MCF 10A (cell line): ENCODE measurements around the gene IRF6. TPM values are rescaled to one million over a fixed set of nuclear protein-coding genes. Genes with fewer than 3 reads are reported as not detected.

Experiments
- BruUV-seq: library from RNA; stranded (reverse); fragments of 400-500 nt; replicated peaks from 2 replicates; lab custom pipeline; 2021; lab: Mats Ljungman, UMichigan
- CTCF ChIA-PET: fragments of 300-600 bp; sonication (Branson Sonifier 250); formaldehyde crosslinking; extraction: SDS; loops from one replicate; lab custom pipeline; 2021; ENCODE audit warnings: antibody characterized with exemption, inconsistent platforms; lab: Yijun Ruan, JAX
- POLR2A ChIA-PET: fragments of 300-600, 350-650 bp; sonication (Branson Sonifier 250); formaldehyde crosslinking; extraction: SDS; loops from one replicate; lab custom pipeline; 2020; ENCODE audit warnings: antibody characterized with exemption, inconsistent platforms; lab: Yijun Ruan, JAX
- DNase-seq: peaks from one replicate; pipeline ENCODE4 v3.0.0-alpha.2; 2018; ENCODE audit not compliant: unreplicated experiment
- H3K27ac Mint-ChIP-seq: one replicate; pipeline ENCODE4 v1.8.0; 2022; ENCODE audit warnings: mild to moderate bottlenecking, low read depth, mixed read lengths; ENCODE audit not compliant: unreplicated experiment
- H3K27me3 Mint-ChIP-seq: one replicate; pipeline ENCODE4 v1.8.0; 2022; ENCODE audit warnings: mixed read lengths; ENCODE audit not compliant: insufficient read depth, unreplicated experiment
- H3K36me3 Mint-ChIP-seq: one replicate; pipeline ENCODE4 v1.8.0; 2022; ENCODE audit warnings: mild to moderate bottlenecking, moderate library complexity, mixed read lengths; ENCODE audit not compliant: insufficient read depth, unreplicated experiment
- H3K4me1 Mint-ChIP-seq: one replicate; pipeline ENCODE4 v1.8.0; 2022; ENCODE audit warnings: mixed read lengths; ENCODE audit not compliant: insufficient read depth, unreplicated experiment
- H3K4me3 Mint-ChIP-seq: one replicate; pipeline ENCODE4 v1.8.0; 2022; ENCODE audit warnings: mild to moderate bottlenecking, moderate library complexity, mixed read lengths; ENCODE audit not compliant: unreplicated experiment
- H3K9me3 Mint-ChIP-seq: one replicate; pipeline ENCODE4 v1.8.0; 2022; ENCODE audit warnings: mixed read lengths; ENCODE audit not compliant: unreplicated experiment
- intact Hi-C: fragments of 100-400 bp; cut with micrococcal nuclease; formaldehyde crosslinking; loops from 2 replicates; pipeline ENCODE4 v1.14.1; 2022
- total RNA-seq: library from RNA; stranded (reverse); gene quantifications from 2 replicates; pipeline ENCODE4 v1.2.3, GENCODE V29; 2022
- TF ChIP-seq, protein P1 (sequence below): fragments of 200-600 bp; IDR thresholded peaks from one replicate; pipeline ENCODE4 v1.8.0; 2022; ENCODE audit warnings: antibody characterized with exemption, mild to moderate bottlenecking; ENCODE audit not compliant: unreplicated experiment

Gene IRF6
- total RNA-seq, 1 experiment from 2014 or later, result 106 TPM

- Mint-ChIP-seq H3K36me3 (peaks cover 2% of the 10 kb centered on the region), H3K27ac (no peak overlapping the region), H3K9me3 (no peaks in the 10 kb centered on the region), H3K4me3 (no peak overlapping the region), H3K27me3 (no peaks in the 10 kb centered on the region), H3K4me1 (peaks cover 12% of the 10 kb centered on the region)
- BruUV-seq, result no TSS peak
- TF ChIP-seq, protein P1, sequence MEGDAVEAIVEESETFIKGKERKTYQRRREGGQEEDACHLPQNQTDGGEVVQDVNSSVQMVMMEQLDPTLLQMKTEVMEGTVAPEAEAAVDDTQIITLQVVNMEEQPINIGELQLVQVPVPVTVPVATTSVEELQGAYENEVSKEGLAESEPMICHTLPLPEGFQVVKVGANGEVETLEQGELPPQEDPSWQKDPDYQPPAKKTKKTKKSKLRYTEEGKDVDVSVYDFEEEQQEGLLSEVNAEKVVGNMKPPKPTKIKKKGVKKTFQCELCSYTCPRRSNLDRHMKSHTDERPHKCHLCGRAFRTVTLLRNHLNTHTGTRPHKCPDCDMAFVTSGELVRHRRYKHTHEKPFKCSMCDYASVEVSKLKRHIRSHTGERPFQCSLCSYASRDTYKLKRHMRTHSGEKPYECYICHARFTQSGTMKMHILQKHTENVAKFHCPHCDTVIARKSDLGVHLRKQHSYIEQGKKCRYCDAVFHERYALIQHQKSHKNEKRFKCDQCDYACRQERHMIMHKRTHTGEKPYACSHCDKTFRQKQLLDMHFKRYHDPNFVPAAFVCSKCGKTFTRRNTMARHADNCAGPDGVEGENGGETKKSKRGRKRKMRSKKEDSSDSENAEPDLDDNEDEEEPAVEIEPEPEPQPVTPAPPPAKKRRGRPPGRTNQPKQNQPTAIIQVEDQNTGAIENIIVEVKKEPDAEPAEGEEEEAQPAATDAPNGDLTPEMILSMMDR, result no peak
- POLR2A ChIA-PET, result interaction anchor here (0.7 to 2.4 kb wide), 10 partner anchors 20 to 143 kb away, joined by 3 to 7 read pairs (median 4); partner anchors contain the start of gene LAMB3
- intact Hi-C loops, result no loop called here
- CTCF ChIA-PET, result interaction anchor here (0.5 to 14.7 kb wide), 28 partner anchors 10 to 1500 kb away, joined by 3 to 227 read pairs (median 6); partner anchors contain the start of genes HSD11B1 and TRAF3IP3
- DNase-seq, result no peak
These were observed 56.1 kb downstream of the IRF6 start for GRCh38 chr1:209749670-209750323.

- ChIA-PET CTCF (interaction anchor here (0.6 to 14.7 kb wide), 44 partner anchors 11 to 302 kb away, joined by 3 to 227 read pairs (median 9); partner anchors contain the start of genes C1orf74, CAMK1G, HSD11B1 and LAMB3), POLR2A (interaction anchor here (0.8 to 2.4 kb wide), 11 partner anchors 13 to 142 kb away, joined by 3 to 7 read pairs (median 4); no protein-coding TSS in a partner anchor)
- no peak overlapping the region for H3K27ac Mint-ChIP-seq
- intact Hi-C loops, result no loop called here
- no peaks in the 10 kb centered on the region for H3K9me3 Mint-ChIP-seq
- no peaks in the 10 kb centered on the region for H3K36me3 Mint-ChIP-seq
- H3K27me3 Mint-ChIP-seq, result no peaks in the 10 kb centered on the region
- H3K4me3 Mint-ChIP-seq, result no peak overlapping the region
- TF ChIP-seq, protein P1, result no peak
- no TSS peak for BruUV-seq
- H3K4me1 Mint-ChIP-seq, result peaks cover 12% of the 10 kb centered on the region
- DNase-seq, result no peak
These were observed 56.7 kb downstream of the IRF6 start for GRCh38 chr1:209749205-209749604.

DNA sequence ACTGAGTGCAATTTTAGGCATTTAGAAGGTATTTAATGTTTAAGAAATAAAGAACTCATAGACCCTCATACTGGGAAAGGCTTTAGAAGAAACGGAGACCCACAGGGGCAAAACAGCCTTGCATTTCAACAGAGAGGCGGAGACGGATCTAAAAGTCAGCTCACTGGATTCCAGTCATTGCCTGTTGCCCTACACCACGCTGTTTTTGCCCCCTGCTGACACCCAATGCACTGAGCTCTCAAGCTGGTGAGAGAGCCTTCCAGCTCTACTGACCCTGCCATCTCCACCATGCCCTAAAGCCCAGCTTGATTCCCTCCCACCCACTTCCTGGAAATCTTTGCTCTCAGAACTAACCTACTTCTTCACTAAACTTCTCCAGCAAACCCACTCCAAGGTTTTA lies 57.3 kb downstream of the IRF6 start:
- Mint-ChIP-seq H3K4me3 (no peak overlapping the region), H3K27ac (no peak overlapping the region), H3K36me3 (no peaks in the 10 kb centered on the region), H3K27me3 (no peaks in the 10 kb centered on the region), H3K9me3 (no peaks in the 10 kb centered on the region), H3K4me1 (peaks cover 14% of the 10 kb centered on the region)
- no TSS peak for BruUV-seq
- intact Hi-C loops, result loop anchor here (1.0 kb wide), 1 partner anchor 36 kb away; the partner anchor contains the start of gene C1orf74
- ChIA-PET CTCF (interaction anchor here (0.7 to 14.7 kb wide), 57 partner anchors 12 to 188 kb away, joined by 3 to 227 read pairs (median 7); partner anchors contain the start of genes C1orf74, CAMK1G, HSD11B1 and LAMB3), POLR2A (interaction anchor here (0.9 to 2.2 kb wide), 11 partner anchors 12 to 179 kb away, joined by 3 to 10 read pairs (median 5); partner anchors contain the start of gene IRF6)
- TF ChIP-seq, protein P1, result no peak
- DNase-seq, result no peak
